Stimulated activated CD4-positive, alpha-beta T cell treated with anti-CD3 and anti-CD28 coated beads, Interleukin-4, amount 100 ng/mL, for 48 hours (primary cell): Measurements from ENCODE around the gene FAM171A1.
A peak's percentile ranks its signal among the peaks of the same experiment; 100 is the strongest.
"Not testable (repeated sequence)": the region's sequence is repeated elsewhere in the genome, so short reads cannot be mapped to it uniquely, and the experiment has no call there.

Source experiments
- DNase-seq, 2 donors: peaks; one replicate each; pipeline ENCODE4 v3.0.0-alpha.2; 2020; ENCODE audit warnings: low read depth in 2 of 2

FAM171A1 gene

DNA sequence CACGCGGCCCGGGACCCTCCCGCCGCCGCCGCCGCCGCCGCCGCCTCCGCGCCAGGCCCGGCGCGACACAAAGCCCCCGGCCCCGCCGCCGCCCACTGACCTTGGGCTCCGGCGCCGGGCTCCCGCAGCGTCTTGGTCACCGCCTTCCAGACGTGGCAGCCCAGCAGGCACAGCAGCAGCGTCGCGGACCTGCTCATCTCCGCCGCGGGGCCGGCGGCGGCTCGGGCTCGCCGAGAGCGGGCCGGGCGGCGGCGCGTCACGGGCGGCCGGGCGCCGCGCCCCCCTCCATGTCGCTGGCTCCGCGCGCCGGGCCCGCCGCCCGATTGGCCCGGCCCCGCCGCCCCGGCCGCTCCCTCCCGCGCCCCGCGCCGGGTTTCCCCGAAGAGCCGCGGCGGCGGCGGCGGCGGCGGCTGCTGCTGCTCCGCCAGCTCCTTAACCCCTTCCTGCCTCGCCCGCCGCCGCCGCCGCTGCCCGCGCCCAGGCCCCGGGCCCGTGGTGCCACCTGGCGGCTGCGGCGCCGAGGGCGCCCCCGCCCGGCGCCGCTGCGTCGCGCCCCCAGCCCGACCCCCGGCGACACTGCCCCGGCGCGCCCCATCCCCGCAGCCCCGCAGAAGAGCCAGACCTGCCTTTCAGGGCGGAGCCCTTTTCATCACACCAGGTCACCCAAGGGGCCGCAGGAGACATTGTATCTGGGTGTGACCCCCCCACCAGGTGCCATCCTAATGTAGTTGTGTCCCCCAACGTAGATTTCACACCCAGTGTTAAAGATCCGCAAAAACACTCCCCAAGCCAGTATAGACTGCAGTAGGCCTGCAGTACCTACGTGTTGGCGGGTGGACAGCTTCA is at the start of gene FAM171A1:
Gene FAM171A1, minus strand, starts transcription at position 434 of the 846 bp plus-strand sequence. Its CDS starts 237 bp downstream, at position 197.
- peak; percentile 41 to 51 for DNase-seq

DNA sequence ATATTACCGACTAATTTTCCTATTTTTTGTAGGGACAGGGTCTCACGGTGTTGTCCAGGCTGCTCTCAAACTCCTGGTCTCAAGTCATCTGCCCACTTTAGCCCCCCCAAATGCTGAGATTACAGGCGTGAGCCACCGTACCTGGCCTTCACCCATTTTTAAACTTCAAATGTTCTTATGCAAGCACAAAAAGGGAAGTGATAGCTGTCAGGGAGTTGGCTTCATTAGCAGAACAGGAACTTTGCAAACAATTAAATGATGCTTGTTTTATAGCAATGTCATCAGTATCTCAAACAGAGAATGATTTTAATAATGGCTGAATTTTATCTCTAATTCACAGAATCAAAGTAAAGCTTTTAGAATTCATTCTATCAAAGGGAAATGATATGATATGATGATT is 49.8 kb upstream of the FAM171A1 start:
- no peak for DNase-seq

DNA sequence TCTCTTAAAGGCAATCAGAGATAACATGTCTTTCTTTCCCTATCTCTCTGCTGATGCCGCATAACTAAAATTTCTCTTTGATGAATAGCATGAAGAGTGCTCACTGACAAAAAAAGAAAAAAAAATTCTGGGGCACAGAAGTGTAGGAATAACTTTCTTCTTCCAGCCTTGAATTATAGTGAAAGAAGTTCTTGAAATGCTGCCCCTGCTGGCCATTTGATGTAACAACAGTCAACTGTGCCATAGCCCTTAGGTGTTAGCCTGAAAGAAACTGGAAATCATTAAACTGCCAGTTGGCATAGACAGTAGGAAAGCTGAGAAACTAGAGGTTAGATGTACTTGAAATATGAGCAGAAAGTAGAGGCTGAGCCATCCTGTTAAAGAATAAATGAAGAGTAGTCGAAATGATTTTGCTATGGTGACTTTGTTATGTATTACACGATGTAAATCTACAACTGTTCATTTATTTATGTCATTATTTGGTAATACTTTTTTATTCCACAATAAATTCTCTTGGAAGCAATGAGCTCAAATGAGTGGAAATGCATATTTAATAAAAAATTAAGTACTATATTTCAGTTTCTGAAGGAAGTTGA is 48.3 kb upstream of the FAM171A1 start:
- peak in 1 of 2 donors; percentile 7 for DNase-seq

DNA sequence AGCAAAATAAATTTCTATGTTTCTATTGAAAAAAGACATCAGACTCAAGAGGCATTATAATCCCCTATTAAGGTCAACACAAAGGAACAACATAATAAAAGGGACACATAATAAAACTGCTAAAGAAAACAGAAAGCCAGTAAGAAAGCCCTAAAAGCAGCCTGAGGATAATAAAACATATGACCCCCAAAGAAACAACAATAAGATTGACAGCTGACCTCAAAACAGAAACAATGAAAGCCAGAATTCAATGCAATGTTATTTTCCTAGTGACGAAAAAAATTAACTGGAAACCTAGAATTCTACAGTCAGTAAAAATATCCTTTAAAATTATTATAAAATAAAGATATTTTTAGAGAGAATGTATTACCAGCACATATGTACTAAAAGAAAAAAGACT is 44.9 kb upstream of the FAM171A1 start:
- DNase-seq: no peak

DNA sequence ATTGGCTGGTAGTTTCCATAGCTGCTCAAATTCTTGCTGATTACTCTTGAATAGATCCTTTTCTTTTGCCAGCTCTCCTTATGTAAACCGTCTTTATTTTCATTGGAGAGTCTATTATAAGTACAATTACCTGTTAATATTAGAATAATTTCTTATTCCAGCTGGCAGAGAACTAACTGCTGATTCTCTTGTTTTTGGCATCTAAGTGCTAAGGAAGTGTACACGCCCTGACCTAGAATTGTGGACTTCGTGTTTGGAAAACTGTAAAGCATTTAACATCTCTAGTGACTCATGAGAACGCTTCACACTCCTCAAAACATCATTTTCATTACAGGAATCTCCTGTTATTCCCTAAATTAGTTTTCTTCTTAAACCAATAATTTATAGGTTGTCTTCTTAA is 39.9 kb upstream of the FAM171A1 start:
- DNase-seq: no peak

DNA sequence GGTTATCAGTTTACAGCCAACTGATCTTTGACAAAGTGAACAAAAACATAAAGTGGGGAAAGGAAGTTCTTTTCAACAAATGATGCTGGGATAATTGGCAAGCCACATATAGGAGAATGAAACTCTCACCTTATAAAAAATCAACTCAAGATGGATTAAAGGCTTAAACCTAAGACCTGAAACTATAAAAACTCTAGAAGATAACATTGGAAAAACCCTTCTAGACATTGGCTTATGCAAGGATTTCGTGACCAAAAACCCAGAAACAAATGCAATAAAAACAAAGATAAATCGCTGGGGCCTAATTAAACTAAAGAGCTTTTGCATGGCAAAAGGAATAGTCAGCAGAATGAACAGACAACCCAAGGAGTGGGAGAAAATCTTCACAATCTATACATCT is 38.3 kb upstream of the FAM171A1 start:
- not testable (repeated sequence) for DNase-seq

DNA sequence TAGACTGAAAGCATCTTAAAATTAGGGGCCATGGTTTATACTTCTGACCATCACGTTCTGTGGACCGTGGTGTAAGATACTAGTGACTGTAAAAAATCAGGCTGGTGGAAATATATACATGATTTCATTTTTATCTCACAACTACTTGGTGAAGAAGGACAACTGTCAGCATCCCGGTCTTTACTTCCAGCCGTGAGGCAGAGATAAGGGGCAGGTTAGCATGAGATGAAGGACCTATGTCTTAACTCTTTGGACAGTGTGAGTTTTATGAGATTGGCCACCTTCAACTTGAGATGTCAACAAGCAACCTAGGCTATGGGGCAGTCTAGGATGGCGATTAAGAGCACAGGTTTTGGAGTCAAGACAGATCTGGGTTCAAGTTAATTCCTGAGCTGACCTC is 37.5 kb upstream of the FAM171A1 start:
- no peak for DNase-seq

DNA sequence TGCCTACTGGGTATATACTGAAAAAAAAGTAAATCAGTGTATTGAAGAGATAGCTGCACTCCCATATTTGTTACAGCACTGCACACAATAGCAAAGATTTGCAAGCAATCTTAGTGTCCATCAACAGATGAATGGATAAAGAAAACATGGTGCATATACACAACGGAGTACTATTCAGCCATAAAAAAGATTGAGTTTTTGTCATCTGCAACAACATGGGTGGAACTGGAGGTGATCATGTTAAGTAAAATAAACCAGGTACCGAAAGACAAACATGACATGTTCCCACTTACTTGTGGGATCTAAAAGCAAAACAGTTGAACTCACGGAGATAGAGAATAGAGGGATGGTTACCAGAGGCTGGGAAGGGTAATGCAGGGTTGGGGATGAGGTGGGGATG is 34.2 kb upstream of the FAM171A1 start:
- DNase-seq: no peak

DNA sequence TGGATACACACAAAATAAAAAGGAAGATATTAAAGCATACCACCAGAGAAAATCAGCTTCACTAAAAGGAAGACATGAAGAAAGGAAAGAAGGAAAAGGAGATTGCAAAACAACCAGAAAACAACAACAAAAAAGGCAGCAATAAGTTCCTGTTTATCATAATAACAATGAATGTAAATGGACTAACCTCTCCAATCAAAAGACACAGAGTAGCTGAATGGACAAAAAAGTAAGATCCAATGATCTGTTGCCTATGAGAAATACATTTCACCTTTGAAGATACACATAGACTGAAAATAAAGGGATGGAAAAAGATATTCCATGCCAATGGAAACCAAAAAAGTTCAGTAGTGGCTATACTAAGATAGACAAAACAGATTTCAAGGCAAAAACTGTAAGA is 30.3 kb upstream of the FAM171A1 start:
- no peak for DNase-seq

DNA sequence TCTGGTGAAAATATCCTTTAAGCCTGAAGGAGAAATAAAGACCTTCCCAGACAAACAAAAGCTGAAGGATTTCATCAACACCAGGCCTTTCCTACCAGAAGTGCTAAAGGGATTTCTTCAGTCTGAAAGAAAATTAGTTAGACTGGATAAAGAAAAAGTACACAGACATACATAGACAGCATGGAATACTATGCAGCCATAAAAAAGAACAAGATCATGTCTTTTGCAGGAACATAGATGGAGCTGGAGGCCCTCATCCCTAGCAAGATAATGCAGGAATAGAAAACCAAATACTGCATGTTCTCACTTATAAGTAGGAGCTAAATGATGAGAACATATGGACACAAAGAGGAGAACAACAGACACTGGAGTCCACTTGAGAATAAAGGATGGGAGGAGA is 29.4 kb upstream of the FAM171A1 start:
- DNase-seq: not testable (repeated sequence)

DNA sequence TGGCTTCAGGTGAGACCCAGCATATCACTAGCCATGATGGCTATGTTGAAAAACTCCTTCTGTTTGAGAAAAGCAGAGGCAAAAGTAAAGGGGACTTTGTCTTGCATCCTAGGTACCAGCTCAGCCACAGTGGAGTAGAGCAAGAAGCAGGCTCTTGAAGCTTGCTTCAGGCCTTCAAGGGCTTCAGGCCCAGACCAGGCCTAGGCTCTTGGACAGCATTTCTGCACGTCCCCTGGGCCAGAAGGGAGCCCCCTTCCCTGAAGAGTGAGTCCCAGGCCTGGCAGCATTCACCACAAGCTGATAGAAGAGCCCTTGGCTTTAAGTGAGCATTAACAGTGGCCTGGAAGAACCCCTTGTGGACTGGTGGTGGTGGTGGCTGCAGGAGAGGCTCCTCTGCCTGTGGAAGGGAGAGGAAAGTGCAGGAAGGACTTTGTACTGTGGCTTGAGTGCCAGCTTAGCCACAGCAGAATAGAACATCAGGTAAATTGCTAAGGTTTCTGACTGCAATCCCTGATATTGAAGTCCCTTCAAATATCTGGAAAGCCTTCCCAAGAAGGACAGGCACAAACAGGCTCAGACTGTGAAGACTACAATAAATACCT is 28.1 kb upstream of the FAM171A1 start:
- DNase-seq: no peak

DNA sequence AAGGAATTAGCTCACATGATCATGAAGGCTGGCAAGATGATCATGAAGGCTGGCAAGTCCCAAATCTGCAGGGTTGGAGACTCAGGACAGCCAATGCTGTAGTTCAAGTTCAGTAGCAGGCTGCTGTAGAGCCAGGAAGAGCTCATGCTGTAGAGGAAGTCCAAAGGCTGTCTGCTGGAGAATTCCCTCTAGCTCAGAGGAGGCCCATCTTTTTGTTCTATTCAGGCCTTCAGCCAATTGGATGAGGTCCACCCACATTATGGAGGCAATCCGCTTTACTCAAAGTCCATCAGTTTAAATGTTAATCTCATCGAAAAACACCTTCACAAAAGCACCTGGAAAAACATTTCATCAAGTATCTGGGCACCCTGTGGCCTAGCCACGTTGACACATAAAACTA is 24.8 kb upstream of the FAM171A1 start:
- no peak for DNase-seq

DNA sequence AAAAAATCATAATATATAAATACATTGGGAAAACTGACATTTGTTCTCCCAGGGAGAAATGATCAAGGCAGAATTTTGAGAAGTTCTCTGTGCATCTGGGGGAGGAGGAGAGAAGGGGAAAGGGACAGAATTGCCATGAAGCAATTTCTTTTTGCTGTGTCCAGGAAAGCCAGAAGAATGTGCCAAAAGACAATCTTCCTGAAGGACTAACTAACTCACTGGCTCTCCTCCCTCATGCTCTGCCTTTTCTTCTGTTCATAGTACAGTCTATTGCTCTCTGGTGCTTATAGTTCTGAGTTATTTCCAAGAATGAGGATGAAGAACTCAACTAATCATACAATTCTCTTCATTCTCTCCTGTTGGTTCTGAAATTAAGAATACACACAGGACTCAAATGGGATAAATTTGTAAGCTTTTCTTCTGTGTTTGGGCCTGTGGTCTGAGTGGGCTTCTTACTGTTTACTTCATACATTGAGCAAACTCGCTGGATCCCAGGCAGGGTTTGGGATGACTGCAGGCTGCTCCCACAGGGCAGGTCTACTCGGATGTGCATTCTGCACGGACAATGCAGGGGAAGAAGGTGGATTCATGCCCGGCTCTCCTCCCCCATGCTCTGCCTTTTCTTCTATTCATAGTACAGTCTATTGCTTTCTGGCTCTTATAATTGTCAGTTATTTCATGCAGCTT is 22.2 kb upstream of the FAM171A1 start:
- DNase-seq: no peak

DNA sequence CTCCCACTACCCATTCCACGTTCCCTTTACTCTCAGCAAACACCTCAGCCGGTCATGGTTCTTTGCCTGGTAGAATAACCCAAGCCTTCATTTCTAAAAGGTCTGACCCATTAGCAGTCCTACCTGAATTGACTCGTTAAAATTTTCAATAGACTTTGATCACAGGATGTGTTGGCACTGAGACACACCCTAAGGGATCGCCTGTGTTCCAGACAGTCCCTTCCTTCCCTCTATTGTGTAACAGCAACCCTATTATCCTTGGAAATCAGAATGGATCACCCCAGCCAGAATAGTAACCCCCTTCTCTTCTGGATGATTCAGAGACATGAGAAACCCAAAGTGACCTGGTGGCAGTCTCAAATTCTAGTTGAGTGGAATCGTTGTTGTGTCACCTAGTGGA is 20.4 kb upstream of the FAM171A1 start:
- no peak for DNase-seq

DNA sequence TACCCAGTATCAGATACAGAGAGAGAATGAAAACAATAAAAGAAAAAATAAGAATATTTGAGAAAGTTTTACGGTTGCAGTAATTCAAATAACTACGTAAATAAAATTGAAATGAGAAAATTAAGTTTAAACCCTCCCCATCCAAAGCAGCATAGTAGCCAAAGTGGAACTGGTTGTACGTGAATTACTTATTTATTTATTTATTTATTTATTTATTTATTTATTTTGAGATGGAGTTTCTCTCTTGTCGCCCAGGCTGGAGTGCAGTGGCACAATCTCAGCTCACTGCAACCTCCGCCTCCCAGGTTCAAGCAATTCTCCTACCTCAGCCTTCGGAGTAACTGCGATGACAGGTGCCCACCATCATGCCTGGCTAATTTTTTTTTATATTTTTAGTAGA is 17.1 kb upstream of the FAM171A1 start:
- not testable (repeated sequence) for DNase-seq

DNA sequence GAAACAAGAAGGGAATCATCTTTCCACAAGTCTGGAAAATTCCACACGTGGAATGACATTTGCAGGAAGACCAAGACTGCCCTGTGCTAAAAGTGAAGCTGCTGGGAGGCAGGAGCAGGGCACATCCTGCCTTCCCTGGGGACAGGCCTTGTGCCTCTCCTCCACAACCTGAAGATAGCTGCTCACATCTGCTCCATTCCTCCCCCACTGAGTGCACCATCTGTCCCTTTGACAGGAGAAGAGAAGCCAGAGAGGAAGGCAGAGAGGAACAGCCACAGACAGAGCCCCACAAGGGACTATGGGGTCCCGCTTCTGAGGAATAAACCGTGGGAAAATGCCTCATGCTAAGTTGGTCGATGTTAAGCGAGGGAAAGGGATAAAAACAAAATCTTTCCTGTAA is 15.9 kb upstream of the FAM171A1 start:
- no peak for DNase-seq

DNA sequence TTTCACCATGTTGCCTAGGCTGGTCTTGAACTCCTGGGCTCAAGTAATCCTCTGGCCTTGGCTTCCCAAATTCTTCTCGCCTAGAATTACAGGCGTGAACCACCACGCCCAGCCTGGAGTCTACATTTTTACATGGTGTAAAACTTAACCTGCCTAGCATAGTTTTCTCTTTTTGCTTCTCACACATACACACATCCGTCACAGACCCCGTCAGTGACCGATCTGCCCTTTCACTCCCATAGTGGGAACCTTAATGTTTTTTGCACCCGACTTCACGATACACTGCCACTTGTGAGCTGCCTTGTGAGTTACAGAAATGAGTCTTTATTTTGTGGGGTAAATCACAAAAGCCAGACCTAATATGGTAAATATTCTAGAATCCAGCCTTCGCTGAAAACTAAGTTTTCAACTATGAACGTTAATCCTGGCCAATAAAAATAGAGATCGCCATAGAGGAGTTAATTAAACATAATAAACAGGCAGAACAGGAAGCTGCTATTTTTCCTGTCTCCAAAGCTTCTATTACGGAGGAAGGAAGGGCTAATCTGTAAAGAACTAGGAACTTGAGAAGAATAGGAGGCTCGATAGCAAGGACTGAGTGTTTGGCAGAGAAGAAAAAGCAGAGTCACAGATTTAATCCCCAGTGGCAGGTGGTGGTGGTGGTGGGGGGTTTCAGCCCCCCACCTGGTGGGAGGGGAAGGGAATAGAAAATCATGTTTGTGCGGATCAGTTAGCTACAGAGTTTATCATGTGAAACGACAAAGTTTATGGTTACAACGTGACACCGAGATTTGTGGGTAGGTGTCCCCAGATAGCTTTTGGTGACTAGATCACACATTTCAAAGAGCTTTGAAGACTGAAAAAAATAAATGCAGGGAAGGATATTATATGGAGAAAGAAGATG is 14.7 kb upstream of the FAM171A1 start:
- no peak for DNase-seq

DNA sequence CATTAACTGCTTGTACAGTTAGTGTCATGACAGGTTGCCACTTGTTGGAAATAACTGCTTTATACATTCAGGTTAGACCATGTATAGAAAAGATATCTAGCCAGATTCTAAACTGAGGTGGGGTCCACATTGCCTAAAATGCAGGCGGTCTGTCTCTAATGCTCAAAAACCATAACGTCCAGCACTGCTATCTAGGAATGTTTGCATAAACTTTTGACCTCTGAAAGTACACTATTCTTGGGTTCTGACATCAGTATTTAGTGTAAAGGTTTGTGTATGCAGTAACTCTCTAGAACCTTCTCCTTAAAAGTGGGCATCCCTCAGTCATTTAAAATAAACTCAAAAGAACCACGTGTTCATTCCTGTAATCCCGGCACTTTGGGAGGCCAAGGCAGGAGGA is 10.3 kb upstream of the FAM171A1 start:
- no peak for DNase-seq

DNA sequence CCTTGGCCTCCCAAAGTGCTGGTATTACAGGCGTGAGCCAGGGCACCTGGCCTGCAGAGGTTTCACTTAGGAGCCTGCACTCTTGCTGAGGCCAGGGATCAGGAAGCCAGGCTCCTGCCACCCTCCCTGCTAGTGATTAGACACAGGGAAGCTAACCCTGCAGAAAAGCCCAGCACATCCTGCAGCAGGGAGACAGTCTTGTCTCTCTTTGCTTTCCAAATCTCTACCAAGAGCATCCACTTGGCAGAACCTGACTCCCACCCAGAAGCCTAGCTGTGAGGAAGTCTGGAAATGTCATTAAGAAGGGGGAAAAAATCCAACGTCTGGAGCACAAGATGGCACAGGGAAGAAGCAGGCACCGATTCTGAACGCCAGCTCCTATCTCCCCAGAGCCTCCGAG is 8.0 kb upstream of the FAM171A1 start:
- no peak for DNase-seq

DNA sequence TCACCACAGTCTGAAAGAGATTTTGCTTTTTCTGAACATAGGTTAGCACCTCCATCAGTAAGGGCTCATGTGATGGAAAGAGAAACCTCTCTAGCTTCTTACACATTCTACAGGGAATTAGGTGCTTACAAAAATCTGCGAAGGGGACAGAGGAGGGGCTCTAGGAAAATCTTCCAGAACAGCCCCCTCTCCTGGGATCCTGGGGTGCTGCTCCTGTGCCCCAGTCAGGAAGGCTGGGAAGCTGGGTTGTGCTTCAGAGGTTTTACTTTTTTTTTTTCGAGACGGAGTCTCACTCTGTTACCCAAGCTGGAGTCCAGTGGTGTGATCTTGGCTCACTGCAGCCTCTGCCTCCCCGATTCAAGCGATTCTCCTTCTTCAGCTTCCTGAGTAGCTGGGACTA is 7.5 kb upstream of the FAM171A1 start:
- DNase-seq: no peak

DNA sequence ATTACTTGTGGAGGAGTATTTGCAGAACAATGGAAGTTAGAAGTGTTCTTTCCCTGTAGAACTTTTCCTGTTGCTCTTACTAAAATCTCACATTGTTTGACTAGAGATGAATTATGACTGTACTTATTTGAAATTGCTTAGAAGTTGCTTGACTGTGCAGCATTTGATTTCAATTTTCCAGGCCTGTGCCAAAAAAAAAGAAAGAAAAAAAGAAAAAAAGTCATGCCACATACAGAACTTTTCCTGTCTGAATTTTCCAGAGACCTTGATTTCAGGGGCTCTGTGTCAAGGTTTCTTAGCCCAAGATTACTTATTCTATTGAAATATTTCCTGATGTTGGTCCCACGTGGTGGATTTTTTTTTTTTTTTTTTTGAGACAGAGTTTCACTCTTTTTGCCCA is 3.5 kb upstream of the FAM171A1 start:
- no peak for DNase-seq
